AG04449 (cell line): ENCODE results near the gene LRP1B.

Source experiments
- CTCF ChIA-PET: fragments of 350-600 bp; formaldehyde crosslinking; extraction: SDS; loops from one replicate; lab custom pipeline; 2021; ENCODE audit warnings: antibody characterized with exemption; lab: Yijun Ruan, JAX
- POLR2A ChIA-PET: fragments of 400-600, 350-600 bp; formaldehyde crosslinking; extraction: SDS; loops from one replicate; lab custom pipeline; 2020; ENCODE audit warnings: antibody characterized with exemption, inconsistent platforms; lab: Yijun Ruan, JAX
- DNase-seq: peaks from one replicate; pipeline ENCODE4 v3.0.0-alpha.2; 2010; ENCODE audit warnings: low read depth, low spot score
- H3K4me3 ChIP-seq: 2 replicates; pipeline ENCODE4 v1.5.1; 2011; ENCODE audit warnings: low read depth, mild to moderate bottlenecking, control low read depth, low read length
- TF ChIP-seq, protein P1 (sequence below): IDR thresholded peaks from one replicate; pipeline ENCODE4 v1.5.1; 2011; ENCODE audit warnings: mild to moderate bottlenecking, moderate library complexity, low read length, control low read depth, inconsistent platforms; ENCODE audit not compliant: insufficient read depth; ENCODE audit errors: missing control alignments

The LRP1B gene

DNA sequence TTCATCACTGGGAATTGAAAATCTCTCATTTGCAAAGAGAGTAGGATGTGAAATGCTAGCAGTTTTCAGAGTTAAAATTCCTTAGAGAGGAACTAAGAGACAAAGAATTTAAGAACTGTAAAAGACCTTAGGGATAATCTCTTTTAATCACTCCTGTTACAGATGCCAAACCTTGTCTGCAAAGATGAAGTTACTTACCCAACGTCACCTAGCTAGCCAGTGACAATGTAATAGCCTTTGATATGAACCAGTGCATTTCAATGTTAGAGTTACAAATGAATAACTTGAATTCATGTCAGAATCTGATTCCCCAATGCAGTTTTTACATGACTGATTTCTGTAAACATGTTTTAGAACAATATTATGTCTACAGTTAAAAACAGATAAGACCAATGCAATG, 190.1 kb downstream of the LRP1B start:
- H3K4me3 ChIP-seq: no peak overlapping the region
- no peak for DNase-seq
- CTCF ChIA-PET: interaction anchor here (1.1 kb wide), 1 partner anchor 30 kb away, joined by 3 read pairs; no protein-coding TSS in a partner anchor
- POLR2A ChIA-PET: no interaction called here
- TF ChIP-seq, protein P1, sequence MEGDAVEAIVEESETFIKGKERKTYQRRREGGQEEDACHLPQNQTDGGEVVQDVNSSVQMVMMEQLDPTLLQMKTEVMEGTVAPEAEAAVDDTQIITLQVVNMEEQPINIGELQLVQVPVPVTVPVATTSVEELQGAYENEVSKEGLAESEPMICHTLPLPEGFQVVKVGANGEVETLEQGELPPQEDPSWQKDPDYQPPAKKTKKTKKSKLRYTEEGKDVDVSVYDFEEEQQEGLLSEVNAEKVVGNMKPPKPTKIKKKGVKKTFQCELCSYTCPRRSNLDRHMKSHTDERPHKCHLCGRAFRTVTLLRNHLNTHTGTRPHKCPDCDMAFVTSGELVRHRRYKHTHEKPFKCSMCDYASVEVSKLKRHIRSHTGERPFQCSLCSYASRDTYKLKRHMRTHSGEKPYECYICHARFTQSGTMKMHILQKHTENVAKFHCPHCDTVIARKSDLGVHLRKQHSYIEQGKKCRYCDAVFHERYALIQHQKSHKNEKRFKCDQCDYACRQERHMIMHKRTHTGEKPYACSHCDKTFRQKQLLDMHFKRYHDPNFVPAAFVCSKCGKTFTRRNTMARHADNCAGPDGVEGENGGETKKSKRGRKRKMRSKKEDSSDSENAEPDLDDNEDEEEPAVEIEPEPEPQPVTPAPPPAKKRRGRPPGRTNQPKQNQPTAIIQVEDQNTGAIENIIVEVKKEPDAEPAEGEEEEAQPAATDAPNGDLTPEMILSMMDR: no peak

DNA sequence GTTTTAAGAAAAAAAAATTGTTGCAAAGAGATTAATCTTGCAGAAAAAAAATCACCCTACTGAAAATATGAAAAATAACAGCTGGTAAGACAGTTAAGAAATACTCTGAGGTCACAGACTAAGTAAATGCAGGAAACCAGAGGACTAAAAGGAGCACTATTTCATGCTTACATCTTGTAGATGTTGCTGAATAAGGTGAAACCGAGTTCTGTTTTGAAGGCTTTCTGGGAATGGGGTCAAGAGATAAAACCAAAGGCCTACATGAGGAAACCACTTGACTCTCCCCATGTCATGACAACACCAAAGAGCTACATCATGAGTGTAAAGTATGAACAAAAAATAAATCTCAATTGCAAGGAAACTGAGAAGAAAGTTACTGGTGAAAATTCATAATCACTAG, 197.6 kb downstream of the LRP1B start:
- DNase-seq: no peak
- TF ChIP-seq, protein P1: no peak
- POLR2A ChIA-PET: no interaction called here
- CTCF ChIA-PET: no interaction called here
- no peak overlapping the region for H3K4me3 ChIP-seq

DNA sequence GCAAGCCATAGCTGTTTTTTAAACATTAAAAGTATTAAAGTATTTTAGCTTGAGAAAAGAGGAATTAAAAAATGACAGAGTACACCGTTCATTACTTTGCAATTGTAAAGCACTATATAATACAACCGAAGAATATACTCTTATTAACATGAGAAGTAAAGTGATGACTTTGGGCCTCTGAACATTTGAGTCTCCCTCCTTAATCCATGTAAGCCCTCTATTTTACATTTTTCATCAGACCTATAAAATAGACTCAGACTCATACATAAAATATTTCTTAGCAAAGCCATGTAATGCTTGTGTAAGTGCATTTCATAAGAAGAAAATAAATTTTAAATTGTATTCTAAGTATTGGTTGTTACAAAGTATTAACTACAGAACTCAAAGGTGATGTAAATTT, 198.6 kb downstream of the LRP1B start:
- ChIA-PET POLR2A (no interaction called here), CTCF (no interaction called here)
- no peak overlapping the region for H3K4me3 ChIP-seq
- DNase-seq: no peak
- TF ChIP-seq, protein P1: no peak

DNA sequence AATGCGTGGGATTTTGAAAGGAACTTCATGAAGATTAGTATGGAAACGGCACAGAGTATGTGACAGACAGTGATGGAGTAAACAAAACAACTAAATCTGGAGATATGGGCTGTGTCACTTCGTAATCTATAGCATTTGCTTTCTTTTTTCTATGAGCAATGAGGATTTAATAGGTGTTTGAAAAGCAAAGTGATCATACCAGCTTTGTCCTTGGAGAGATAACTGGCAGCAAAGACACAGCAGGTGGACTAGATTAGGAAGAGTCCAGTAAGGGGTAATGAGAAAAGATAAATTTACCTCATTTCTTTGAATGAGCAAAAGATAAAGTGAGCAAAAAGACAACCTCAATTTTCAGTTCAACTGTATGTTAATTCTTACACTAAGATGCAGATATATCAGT, 199.0 kb downstream of the LRP1B start:
- TF ChIP-seq, protein P1: no peak
- DNase-seq: no peak
- ChIA-PET CTCF (no interaction called here), POLR2A (no interaction called here)
- no peak overlapping the region for H3K4me3 ChIP-seq

DNA sequence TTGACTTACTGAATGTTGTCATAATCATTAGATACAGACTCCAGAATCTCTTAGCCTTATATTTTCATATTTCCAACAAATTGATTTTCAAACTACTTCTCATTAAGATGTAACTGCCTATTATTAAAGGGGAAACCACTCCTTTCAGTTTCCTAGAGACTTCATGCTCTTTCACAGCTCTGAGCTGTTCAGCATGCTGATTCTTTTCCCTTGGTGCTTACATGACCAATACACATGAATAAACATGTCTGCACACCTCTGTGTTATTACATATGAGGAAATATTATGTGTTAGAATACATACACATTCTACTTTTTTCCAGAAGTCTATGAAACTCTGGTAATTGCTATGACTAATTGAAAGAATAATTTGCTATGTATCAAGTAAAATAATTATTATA, 200.0 kb downstream of the LRP1B start:
- DNase-seq: no peak
- CTCF ChIA-PET: no interaction called here
- POLR2A ChIA-PET: no interaction called here
- H3K4me3 ChIP-seq: no peak overlapping the region
- TF ChIP-seq, protein P1: no peak

DNA sequence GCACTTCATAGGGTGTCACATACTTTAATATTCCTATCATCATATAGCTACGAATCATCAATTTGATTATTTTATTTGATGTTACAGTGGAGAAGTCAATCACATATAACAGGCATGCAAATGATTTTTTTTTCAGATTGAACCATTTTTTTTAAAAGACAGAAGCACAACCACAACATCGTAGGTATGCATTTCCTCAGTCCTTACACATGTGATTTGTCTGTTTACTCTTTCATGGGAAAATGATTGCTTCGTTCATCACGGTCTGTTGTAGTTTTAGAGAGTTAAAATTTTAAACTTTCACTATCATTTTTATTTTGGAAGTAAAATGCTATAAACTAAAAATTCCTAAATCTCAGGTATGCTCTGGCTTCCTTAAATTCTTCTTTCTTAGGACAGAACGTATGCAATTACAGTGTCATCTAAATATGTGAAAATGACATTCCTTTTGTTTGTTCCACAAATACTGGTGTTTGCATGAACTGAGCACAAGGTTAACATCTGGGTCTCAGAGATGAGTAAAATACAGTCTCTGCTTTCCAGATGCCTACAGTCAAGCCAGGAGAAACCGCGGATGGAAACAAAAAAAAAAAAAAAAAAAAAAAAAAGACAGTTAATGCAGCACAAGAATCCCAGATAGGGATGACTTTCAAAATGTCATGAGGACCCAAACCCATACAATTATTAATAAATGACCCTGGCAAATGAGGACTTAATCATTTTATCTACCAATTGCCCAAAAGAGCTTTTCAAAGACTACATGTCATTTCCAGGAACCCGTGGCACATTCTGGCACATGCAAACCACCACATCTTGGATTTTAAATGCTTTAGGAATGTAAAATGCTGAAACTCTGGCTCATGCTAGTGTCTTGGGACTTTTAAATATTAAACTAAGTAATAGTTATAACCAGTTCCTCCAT, 201.2 kb downstream of the LRP1B start:
- TF ChIP-seq, protein P1: no peak
- no peak overlapping the region for H3K4me3 ChIP-seq
- ChIA-PET CTCF (no interaction called here), POLR2A (no interaction called here)
- no peak for DNase-seq
